HEK293 (cell line): ENCODE data around the gene RECK.
"Not testable (repeated sequence)": the region's sequence is repeated elsewhere in the genome, so short reads cannot be mapped to it uniquely, and the experiment has no call there.

ENCODE experiments used
- MEIS1 ChIP-seq: sonication (generic); formaldehyde crosslinking; IDR thresholded peaks from 2 replicates; pipeline ENCODE4 v1.8.1; 2022; ENCODE audit warnings: missing genetic modification reagents, mild to moderate bottlenecking, borderline replicate concordance
- YY1 ChIP-seq: fragments of 450-650 bp; formaldehyde crosslinking; IDR thresholded peaks from 2 replicates; pipeline ENCODE4 v1.5.1; 2018; ENCODE audit warnings: missing biosample characterization, missing genetic modification characterization

- TF ChIP-seq MEIS1; YY1 (tag by site-specific recombination): not testable (repeated sequence)
These were observed 122.8 kb downstream of the RECK start for GRCh38 chr9:36159509-36159908.
